GM12878 (cell line): ENCODE results near the gene PNPLA3.

ENCODE experiments used
- BCL11A ChIP-seq: IDR thresholded peaks from 2 replicates; pipeline ENCODE4 v1.6.1; 2011; ENCODE audit warnings: low read depth, low read length
- E2F8 ChIP-seq: fragments of 450-650 bp; IDR thresholded peaks from 2 replicates; pipeline ENCODE4 v1.6.1; 2018; ENCODE audit warnings: mild to moderate bottlenecking, low read depth, moderate library complexity; ENCODE audit not compliant: partially characterized antibody
- MAX ChIP-seq: IDR thresholded peaks from 2 replicates; pipeline ENCODE4 v1.6.1; 2012; ENCODE audit warnings: low read depth, low read length, improper control_type of control experiment
- MEF2A ChIP-seq: IDR thresholded peaks from 2 replicates; pipeline ENCODE4 v1.6.1; 2011; ENCODE audit warnings: low read depth, mild to moderate bottlenecking, low read length, moderate library complexity; ENCODE audit not compliant: insufficient read depth
- MXI1 ChIP-seq: fragments of 150-350 bp; IDR thresholded peaks from 2 replicates; pipeline ENCODE4 v1.6.1; 2011; ENCODE audit warnings: low read depth, mild to moderate bottlenecking, inconsistent platforms, low read length, improper control_type of control experiment
- SRF ChIP-seq, 2 experiments: IDR thresholded peaks; 2 replicates each; pipeline ENCODE4 v1.6.1; 2011; ENCODE audit warnings: low read depth in 2 of 2, low read length in 2 of 2, mild to moderate bottlenecking in 1 of 2, moderate library complexity in 1 of 2
- TAF1 ChIP-seq: IDR thresholded peaks from 2 replicates; pipeline ENCODE4 v1.6.1; 2011; ENCODE audit warnings: mild to moderate bottlenecking, low read depth, low read length, borderline replicate concordance
- TBL1XR1 ChIP-seq: IDR thresholded peaks from 2 replicates; pipeline ENCODE4 v1.6.1; 2012; ENCODE audit warnings: low read depth, low read length, improper control_type of control experiment
- TF ChIP-seq, protein P1 (sequence below), 3 experiments: IDR thresholded peaks in 2 of 3; conservative IDR thresholded peaks in 1 of 3; 2 replicates each; pipeline ENCODE4 v1.5.1; 2011; ENCODE audit warnings: low read depth in 3 of 3, low read length in 3 of 3, mild to moderate bottlenecking in 3 of 3, control low read depth in 2 of 3, moderate library complexity in 2 of 3, inconsistent platforms in 1 of 3, mixed read lengths in 1 of 3; ENCODE audit not compliant: control insufficient read depth in 2 of 3, insufficient read depth in 1 of 3; ENCODE audit errors: extremely low read depth in 1 of 3
- TF ChIP-seq, protein P2 (sequence below): fragments of 450-650 bp; IDR thresholded peaks from 2 replicates; pipeline ENCODE4 v1.6.1; 2016; ENCODE audit warnings: mild to moderate bottlenecking, moderate library complexity, borderline replicate concordance

DNA sequence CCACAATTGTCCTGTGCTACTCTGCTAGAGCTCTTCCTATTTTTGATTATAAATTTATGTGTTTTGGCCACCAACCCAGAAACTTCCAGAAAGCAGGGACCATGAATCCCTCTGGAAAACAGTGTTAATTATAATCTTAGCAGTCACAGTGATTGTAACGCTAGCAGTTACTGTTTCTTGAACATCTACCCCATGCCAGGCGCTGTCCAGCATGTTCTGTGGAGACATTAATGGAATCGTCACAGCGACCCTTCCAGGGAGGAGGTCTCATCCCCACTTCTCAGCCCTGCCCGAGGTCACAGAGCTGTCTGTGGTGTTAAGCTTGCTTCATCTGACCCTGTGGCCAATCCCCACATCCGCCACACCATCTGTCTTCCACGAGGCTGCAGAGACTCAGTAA lies 17.9 kb upstream of the PNPLA3 start:
- TF ChIP-seq, protein P1, sequence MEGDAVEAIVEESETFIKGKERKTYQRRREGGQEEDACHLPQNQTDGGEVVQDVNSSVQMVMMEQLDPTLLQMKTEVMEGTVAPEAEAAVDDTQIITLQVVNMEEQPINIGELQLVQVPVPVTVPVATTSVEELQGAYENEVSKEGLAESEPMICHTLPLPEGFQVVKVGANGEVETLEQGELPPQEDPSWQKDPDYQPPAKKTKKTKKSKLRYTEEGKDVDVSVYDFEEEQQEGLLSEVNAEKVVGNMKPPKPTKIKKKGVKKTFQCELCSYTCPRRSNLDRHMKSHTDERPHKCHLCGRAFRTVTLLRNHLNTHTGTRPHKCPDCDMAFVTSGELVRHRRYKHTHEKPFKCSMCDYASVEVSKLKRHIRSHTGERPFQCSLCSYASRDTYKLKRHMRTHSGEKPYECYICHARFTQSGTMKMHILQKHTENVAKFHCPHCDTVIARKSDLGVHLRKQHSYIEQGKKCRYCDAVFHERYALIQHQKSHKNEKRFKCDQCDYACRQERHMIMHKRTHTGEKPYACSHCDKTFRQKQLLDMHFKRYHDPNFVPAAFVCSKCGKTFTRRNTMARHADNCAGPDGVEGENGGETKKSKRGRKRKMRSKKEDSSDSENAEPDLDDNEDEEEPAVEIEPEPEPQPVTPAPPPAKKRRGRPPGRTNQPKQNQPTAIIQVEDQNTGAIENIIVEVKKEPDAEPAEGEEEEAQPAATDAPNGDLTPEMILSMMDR (IDR thresholded peaks at IDR 0.05 in 2 of 3, conservative IDR thresholded peaks at IDR 0.05 in 1 of 3; ENCODE audit: control insufficient read depth in 2 of 3, extremely low read depth in 1 of 3, insufficient read depth in 1 of 3, low read depth in 3 of 3, low read length in 3 of 3), result no peak
- TF ChIP-seq SRF (IDR thresholded peaks at IDR 0.05; ENCODE audit: low read depth in 2 of 2, low read length in 2 of 2), result no peak
- TF ChIP-seq BCL11A, result no peak
- no peak for TF ChIP-seq MEF2A
- TF ChIP-seq, protein P2, sequence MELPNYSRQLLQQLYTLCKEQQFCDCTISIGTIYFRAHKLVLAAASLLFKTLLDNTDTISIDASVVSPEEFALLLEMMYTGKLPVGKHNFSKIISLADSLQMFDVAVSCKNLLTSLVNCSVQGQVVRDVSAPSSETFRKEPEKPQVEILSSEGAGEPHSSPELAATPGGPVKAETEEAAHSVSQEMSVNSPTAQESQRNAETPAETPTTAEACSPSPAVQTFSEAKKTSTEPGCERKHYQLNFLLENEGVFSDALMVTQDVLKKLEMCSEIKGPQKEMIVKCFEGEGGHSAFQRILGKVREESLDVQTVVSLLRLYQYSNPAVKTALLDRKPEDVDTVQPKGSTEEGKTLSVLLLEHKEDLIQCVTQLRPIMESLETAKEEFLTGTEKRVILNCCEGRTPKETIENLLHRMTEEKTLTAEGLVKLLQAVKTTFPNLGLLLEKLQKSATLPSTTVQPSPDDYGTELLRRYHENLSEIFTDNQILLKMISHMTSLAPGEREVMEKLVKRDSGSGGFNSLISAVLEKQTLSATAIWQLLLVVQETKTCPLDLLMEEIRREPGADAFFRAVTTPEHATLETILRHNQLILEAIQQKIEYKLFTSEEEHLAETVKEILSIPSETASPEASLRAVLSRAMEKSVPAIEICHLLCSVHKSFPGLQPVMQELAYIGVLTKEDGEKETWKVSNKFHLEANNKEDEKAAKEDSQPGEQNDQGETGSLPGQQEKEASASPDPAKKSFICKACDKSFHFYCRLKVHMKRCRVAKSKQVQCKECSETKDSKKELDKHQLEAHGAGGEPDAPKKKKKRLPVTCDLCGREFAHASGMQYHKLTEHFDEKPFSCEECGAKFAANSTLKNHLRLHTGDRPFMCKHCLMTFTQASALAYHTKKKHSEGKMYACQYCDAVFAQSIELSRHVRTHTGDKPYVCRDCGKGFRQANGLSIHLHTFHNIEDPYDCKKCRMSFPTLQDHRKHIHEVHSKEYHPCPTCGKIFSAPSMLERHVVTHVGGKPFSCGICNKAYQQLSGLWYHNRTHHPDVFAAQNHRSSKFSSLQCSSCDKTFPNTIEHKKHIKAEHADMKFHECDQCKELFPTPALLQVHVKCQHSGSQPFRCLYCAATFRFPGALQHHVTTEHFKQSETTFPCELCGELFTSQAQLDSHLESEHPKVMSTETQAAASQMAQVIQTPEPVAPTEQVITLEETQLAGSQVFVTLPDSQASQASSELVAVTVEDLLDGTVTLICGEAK, result no peak
- TF ChIP-seq MXI1, result no peak
- no peak for TF ChIP-seq MAX
- no peak for TF ChIP-seq E2F8
- no peak for TF ChIP-seq TBL1XR1
- no peak for TF ChIP-seq TAF1
